Measurements from ENCODE around the gene ZC3H12D.
"Not testable (repeated sequence)": the region's sequence is repeated elsewhere in the genome, so short reads cannot be mapped to it uniquely, and the experiment has no call there.

ZC3H12D gene

GRCh38 chr6:149484733-149485700 is at the start of gene ZC3H12D:
Gene ZC3H12D (minus strand): TSS chr6:149485014. CDS start chr6:149474543, 10,471 bp downstream.
- no peak for DNase-seq

GRCh38 chr6:149529650-149530049 is 44.8 kb upstream of the ZC3H12D start:
- DNase-seq = no peak

DNA sequence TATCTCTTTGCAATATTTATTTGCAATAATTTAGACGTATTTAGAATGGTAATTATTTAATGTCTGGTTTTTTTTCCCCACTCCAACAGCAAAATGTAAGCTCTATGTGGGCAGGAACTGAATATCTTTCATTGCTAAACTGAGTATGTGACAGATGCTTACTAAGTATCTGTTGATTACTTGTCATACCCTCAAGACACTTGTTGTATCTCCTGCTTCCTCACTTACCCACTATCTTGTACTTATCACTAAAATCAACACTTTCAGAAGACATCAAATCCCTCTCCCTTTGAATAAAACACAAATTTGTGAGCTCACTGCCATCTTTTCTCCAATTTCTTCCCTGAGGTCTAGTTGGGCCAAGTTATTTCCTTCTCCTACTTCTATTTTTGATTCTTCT is 30.7 kb upstream of the ZC3H12D start:
- no peak for DNase-seq

DNA sequence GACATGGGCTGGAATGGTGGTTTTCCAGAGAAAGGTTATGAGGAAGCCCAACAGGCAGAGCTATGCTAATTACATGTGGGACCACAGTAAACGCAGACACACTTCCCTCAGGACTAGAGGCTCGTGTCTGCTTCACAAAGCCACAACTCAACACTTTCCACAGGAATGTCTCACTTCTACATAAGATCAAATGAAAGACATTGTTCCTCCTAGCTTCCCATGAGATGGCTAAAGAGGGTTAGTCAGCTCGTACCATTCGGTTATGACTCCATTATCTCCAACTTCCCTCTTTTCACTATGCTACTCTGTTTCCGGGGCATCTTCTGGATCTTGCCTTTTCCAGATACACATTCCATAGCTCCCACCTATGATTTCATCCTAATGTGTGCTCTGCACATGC is 29.1 kb upstream of the ZC3H12D start:
- no peak for DNase-seq

DNA sequence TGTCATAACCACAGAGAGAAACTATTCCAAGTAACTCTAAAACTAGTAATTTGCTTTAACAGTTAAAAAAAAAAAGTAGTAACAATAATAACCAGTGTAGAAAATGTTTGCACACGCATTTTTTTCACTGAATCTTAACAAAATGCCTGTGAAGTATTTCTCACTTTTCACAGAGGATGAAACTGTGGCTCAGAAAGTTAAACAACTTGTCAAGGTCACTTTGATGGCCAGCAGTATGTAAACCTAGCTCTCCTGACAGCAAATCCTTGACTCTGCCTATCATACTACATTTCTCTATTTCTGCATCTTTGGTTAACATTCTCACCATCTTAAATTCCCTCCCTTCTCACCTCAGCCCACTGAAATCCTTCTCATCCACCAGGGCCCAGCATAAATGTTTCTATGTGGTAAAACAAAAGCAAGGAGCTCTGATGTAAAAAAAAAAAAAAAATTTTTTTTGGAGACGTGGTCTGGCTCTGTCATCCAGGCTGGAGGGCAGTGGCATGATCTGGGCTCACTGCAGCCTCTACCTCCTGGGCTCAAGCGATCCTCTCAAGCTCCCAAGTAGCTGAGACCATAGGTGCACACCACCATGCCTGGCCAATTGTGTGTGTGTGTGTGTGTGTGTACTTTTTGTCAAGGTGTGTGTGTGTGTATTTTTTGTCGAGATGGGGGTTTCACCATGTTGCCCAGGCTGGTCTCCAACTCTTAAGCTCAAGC is 26.1 kb upstream of the ZC3H12D start:
- DNase-seq = no peak

DNA sequence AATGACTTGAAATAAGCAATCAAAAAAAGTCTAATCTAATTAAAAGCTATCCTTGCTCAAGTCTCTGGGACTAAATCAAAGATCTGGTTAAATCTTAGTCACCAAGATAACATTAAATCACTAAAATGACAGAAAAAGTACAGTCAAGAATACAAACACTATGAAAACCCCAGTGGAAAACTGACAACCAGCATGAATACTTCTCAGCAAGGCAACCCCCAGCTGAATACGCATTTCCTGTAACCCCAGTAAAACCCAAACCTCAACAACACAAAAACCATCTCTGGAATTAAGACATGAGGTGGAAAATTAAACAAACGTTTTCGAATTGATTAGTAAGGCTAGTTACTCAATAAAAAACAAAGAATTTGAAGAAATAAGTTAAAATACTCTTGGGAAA is 23.7 kb upstream of the ZC3H12D start:
- DNase-seq = no peak

DNA sequence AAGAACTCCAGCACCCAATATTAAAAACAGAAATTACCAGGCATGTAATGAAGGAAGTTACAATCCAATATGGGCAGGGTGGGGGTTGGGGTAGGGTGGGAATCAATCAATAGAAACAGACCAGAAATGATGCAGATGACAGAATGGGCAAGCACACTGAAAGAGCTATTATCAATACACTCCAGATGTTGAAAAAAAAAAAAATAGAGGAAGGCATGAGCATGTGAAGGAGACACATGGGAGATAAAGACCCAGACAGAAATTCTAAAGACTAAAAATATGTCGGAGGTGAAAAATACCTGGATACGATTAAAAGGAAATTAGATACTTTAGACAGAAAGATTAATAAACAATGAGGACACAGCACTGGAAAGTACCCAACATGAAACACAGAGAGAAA is 19.1 kb upstream of the ZC3H12D start:
- no peak for DNase-seq

DNA sequence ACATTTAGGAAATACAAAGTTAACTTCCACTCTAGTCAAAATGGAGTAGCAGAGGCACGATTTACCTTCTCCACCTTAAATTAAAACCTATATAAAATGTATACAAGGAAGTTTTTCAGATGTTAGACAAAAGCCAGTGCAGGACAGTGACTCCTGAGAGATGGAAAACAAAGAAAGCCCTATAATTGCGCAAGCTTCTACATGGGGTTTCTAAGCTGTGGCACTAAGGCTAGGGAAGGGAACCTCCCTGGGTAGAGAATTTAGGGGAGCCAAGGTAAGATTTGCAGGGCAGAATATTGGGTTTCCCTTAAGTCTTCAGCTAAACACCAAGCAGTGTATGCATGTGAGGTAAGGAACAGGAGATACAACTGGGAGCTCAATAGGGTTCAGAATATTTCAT is 18.5 kb upstream of the ZC3H12D start:
- DNase-seq = no peak

GRCh38 chr6:149501768-149502167 is 17.0 kb upstream of the ZC3H12D start:
- no peak for DNase-seq

DNA sequence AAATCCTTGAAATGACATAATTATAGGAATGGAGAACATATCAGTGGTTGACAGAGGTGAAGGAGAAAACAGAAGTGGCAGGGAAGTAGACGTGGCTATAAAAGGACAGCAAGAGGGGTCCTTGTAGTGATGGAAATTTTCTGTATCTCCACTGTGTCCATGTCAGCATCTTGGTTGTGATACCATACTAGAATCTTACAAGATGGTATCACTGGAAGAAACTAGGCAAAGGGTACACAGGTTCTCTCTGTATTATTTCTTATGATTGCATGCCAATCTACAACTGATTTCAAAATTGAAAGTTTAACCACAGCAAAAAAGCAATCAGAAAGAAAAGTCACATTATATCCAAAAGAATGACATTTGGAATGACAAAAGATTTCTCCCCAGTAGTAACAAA is 16.4 kb upstream of the ZC3H12D start:
- DNase-seq = no peak

DNA sequence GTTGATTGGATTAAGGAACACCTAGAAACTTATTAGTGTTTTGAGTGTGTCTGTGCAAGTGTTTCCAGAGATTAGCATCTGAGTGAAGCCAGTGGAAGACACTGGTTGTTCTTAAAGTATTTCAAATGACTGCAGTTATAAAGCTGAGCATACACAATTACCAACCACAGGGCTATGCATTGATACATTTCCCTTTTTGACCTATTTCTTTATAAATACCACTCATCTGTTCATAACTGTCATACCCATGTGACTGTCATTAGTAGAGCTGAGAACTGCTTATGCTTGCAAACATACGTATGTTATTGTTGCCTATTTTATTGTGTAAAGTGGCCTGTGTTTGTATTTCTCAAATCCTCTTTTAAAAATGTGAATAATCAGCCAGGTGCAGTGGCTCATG is 15.3 kb upstream of the ZC3H12D start:
- no peak for DNase-seq

DNA sequence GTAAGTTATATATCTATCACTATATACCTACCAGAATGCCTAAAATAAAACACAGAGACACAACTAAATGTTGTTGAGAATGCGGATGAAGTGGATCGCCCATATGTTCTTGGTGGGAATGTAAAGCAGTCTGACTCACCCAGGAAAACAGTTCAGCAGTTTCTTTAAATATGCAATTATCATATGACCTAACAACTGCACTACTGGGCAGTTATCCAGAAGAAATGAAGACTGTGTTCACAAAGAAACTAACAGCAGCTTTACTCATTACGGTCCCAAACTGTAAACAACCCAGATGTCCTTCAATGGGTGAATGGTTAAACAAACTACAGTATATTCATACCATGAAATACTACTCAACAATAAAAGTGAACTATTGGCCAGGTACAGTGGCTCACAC is 14.3 kb upstream of the ZC3H12D start:
- DNase-seq = no peak

- DNase-seq = no peak
Measured at GRCh38 chr6:149497365-149497764, 12.6 kb upstream of the ZC3H12D start.

- not testable (repeated sequence) for DNase-seq
Measured at GRCh38 chr6:149496597-149496996, 11.8 kb upstream of the ZC3H12D start.

DNA sequence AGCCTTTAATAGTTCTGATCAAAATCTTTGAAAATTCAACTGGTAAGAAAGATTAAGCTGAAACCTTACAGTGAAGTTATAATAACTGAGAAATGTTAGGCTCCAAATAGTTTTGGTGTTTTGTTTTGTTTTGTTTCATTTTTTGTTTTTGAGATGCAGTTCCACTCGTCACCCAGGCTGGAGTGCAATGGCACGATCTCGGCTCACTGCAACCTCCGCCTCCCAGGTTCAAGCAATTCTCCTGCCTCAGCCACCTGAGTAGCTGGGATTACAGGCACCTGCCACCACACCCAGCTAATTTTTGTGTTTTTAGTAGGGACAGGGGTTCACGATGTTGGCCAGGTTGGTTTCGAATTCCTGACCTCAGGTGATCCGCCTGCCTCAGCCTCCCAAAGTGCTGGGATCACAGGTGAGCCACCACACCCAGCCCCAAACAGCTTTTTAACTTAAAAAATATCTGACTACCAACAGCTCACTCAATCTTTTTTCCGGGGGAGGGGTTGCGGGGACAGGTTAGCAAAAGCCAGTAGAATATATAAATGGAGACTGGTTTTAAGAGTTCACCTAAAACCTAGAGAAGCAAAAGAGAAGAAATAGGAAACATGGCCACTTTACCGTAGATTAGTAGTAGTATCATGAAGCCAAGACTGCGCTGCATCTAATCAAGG is 10.7 kb upstream of the ZC3H12D start:
- DNase-seq = not testable (repeated sequence)

- DNase-seq = not testable (repeated sequence)
Measured at GRCh38 chr6:149494810-149495209, 10.0 kb upstream of the ZC3H12D start.

DNA sequence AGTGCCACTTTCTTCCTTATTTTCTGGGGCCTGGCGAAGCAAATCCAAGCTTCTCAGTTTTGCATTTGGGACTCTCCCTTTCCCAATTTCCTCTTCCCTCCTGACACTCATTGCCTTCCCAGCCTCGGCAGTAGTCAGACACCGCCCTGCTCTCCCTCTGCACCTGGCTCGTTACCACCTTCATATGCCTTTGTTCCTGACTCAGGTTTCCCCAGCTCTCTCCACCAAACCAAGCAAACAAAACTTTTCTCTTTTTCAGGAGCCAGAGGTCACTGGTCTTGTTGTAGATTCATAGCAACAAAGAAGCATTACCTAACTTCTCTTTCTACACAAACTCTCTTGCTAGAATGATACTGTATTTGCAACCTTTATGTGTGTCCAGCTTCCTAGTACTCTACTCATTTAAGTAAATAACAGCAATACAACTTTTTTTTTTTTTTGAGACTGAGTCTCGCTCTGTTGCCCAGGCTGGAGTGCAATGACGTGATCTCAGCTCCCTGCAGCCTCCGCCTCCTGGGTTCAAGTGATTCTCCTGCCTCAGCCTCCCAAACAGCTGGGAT is 9.0 kb upstream of the ZC3H12D start:
- no peak for DNase-seq

DNA sequence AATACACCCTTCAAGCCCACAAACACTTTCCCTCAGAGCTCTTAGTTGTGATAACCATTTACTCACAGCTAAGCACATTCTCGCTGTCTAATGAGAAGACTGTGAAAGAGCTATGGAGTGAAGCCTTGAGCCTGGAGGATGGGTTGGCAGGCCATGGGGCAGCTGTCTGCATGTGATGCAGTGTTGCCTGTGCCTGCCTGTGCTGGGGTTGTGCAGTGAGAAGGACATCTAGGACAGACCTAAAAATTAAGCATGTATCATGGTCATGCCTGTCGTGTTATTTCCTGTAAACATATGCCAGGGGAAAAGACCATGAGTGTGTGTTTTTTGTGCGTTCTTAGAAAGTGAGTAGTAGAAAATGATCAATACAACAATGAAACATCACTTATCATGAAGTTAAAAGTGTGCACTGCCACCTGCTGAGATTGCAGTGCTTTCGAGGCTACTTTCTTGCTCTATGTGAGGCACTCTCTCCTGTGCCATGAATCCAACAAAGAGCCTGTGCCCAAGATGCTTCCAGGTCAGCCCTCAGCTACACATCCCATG is 8.1 kb upstream of the ZC3H12D start:
- DNase-seq = no peak

GRCh38 chr6:149489967-149490366 is 5.2 kb upstream of the ZC3H12D start:
- DNase-seq = no peak

DNA sequence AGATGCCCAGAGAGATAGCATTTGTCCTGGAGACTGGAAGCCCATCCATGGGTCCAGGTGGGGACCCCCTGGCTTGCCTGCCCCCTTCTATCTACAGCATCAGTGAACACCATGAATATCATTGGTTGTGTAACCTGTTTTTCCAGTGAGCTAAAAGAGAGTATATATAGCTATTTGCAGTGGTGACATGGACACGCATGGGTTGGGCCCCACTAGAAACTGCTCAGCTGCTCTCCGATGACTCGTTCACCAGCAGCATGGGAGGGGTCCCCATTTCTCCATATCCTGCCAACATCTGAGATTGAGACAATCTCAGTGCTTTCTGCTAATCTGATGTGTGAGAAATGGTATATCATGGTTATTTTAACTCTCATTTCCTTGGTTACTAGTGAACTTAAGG is 4.0 kb upstream of the ZC3H12D start:
- no peak for DNase-seq

- no peak for DNase-seq
Measured at GRCh38 chr6:149487316-149487715, 2.5 kb upstream of the ZC3H12D start.

DNA sequence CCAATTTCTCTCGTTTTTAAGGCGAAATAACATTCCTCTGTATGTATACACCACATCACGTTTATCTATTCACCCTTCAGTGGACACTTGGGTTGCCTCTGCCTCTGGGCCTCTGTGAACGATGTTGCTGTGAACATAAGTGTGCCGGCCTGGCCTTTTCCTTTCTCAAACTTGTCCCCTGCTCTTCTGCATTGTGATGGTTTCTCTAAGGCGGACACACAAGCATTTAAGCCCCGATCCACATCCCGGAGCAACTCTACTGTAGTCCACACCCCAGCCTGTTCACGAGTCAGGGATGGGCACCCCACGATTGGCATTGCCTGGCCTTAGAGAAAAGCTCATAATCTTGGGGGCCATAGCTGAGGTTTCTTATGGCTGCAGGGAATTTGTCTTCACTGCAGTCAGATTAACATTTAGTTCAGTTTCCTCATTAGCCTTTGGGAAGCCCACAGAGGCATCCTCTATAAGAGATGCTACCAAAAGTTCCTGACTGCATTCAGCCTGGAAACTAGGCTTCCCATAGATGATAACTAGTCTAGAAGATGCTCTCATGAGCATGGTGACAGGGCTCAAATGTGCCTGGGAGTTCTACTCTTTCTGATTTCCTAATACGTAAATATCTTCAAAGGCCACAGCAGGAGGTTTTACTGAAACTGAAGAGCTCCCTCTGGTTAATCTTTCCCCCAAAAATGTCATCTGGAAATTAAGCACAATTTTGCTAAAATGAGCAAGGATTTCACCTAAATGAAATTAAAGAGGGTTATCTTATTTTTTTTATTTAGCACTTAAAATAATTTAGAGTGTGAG is 762 bp downstream of the ZC3H12D start:
- DNase-seq = no peak

Data from NCI-H1092 treated with DMSO at 0.1 percent for 48 hours (cell line).